Lung (tissue), 12 donors: Measurements from ENCODE around the gene PRDM10. TPM values are rescaled to one million over a fixed set of nuclear protein-coding genes. Genes with fewer than 3 reads are reported as not detected.
A peak's percentile ranks its signal among the peaks of the same experiment; 100 is the strongest.

Source experiments
- ATAC-seq: fragments of 200-7000 bp; cut with Tn5 transposase; one replicate; pipeline ENCODE4 v1.9.1; 2020; ENCODE audit warnings: moderate number of reproducible peaks; ENCODE audit not compliant: insufficient read depth, low FRiP score
- DNase-seq, 3 donors: peaks; one replicate each; pipeline ENCODE4 v3.0.0-alpha.2; 2013 to 2017
- H3K27ac ChIP-seq, 2 donors: one replicate each; pipeline ENCODE4 v1.5.1; 2013; ENCODE audit warnings: mild to moderate bottlenecking in 2 of 2, moderate library complexity in 2 of 2, control low read depth in 1 of 2, inconsistent platforms in 1 of 2, low read depth in 1 of 2, low read length in 1 of 2
- H3K27me3 ChIP-seq, 3 donors: one replicate each; pipeline ENCODE4 v1.5.1; 2013; ENCODE audit warnings: low read length in 2 of 3; ENCODE audit not compliant: control insufficient read depth in 3 of 3, insufficient read depth in 3 of 3
- H3K36me3 ChIP-seq, 4 donors: one replicate each; pipeline ENCODE4 v1.5.1; 2013; ENCODE audit warnings: low read length in 4 of 4, mild to moderate bottlenecking in 1 of 4, moderate library complexity in 1 of 4; ENCODE audit not compliant: control insufficient read depth in 4 of 4, insufficient read depth in 4 of 4
- H3K4me1 ChIP-seq, 5 donors: one replicate each; pipeline ENCODE4 v1.5.1; 2013; ENCODE audit warnings: low read length in 5 of 5, mild to moderate bottlenecking in 2 of 5, moderate library complexity in 1 of 5; ENCODE audit not compliant: control insufficient read depth in 5 of 5, insufficient read depth in 5 of 5
- H3K4me3 ChIP-seq: one replicate; pipeline ENCODE4 v1.5.1; 2013; ENCODE audit warnings: mild to moderate bottlenecking, control low read depth, moderate library complexity
- H3K9ac ChIP-seq, 2 donors: one replicate each; pipeline ENCODE4 v1.5.1; 2013; ENCODE audit warnings: low read length in 2 of 2, control low read depth in 1 of 2; ENCODE audit not compliant: insufficient read depth in 1 of 2
- H3K9me3 ChIP-seq, 4 donors: one replicate each; pipeline ENCODE4 v1.5.1; 2013; ENCODE audit warnings: low read length in 3 of 4, mild to moderate bottlenecking in 1 of 4, moderate library complexity in 1 of 4; ENCODE audit not compliant: control insufficient read depth in 4 of 4, insufficient read depth in 3 of 4
- CTCF ChIP-seq: IDR thresholded peaks from 2 replicates; pipeline ENCODE4 v1.5.1; 2012; ENCODE audit warnings: mild to moderate bottlenecking; ENCODE audit errors: control extremely low read depth, extremely low read depth
- WGBS, 2 donors: extraction: QIAGEN DNeasy Blood & Tissue Kit; methylation state at CpG; one replicate each; pipeline ENCODE4 v1.1.7; 2013; 5-methylcytosine and 5-hydroxymethylcytosine counted together
- polyA plus RNA-seq, 2 donors: library from polyadenylated mRNA; stranded (reverse); fragments of 200-250 nt; gene quantifications; one replicate each; pipeline ENCODE4 v1.2.1, GENCODE V29; 2013
- total RNA-seq, 2 donors: library from RNA; depleted of rRNA in 1 of 2; stranded (reverse); fragments of >200 nt in 1 of 2; gene quantifications; one replicate each; pipeline ENCODE4 v1.2.1, GENCODE V29; 2014 to 2021
- donor health status: control.
- donor health status: control.
- donor health status: Bipolar disorder and iron deficiency.
- donor health status: healthy.
- donor health status: DM: yes; HTN: yes; CAD: no.

PRDM10 gene
- total and polyA plus RNA-seq, 4 donors, result 2.3 to 19.0 (median 5.7) TPM

GRCh38 chr11:130002846-130003716 is 446 bp upstream of the PRDM10 start:
- H3K4me1 ChIP-seq, result peaks cover 0 to 18% (median 9%) of the 10 kb centered on the region in 5 donors
- no peak for TF ChIP-seq CTCF
- DNase-seq, result peak; percentile 96 to 99 (median 99)
- H3K27me3 ChIP-seq, result no peaks in the 10 kb centered on the region
- peak overlapping the region; percentile 84 to 99 for H3K9ac ChIP-seq
- H3K27ac ChIP-seq, result peak overlapping the region; percentile 99 to 100
- ATAC-seq, result peak; percentile 85
- H3K9me3 ChIP-seq, result peaks cover 0 to 2% (median 0%) of the 10 kb centered on the region in 4 donors
- H3K4me3 ChIP-seq, result peak overlapping the region; percentile 61
- 0% methylated on average over 65 of the region's 65 CpGs for WGBS, 2 donors
- H3K36me3 ChIP-seq, result no peaks in the 10 kb centered on the region

GRCh38 chr11:130001461-130002351 is 929 bp downstream of the PRDM10 start:
- no peaks in the 10 kb centered on the region for H3K9me3 ChIP-seq
- peak overlapping the region; percentile 84 to 86 for H3K9ac ChIP-seq
- peaks cover 0 to 20% (median 10%) of the 10 kb centered on the region in 5 donors for H3K4me1 ChIP-seq
- H3K27ac ChIP-seq, result peak overlapping the region; percentile 99 to 100
- WGBS, 2 donors, result 0 to 1% methylated on average over 62 to 90 of the region's 90 CpGs
- ATAC-seq, result peak; percentile 12
- H3K36me3 ChIP-seq, result peaks cover 0 to 1% (median 0%) of the 10 kb centered on the region in 4 donors
- peak overlapping the region; percentile 90 for H3K4me3 ChIP-seq
- no peaks in the 10 kb centered on the region for H3K27me3 ChIP-seq
- peak; percentile 41 to 60 (median 59) for DNase-seq
- TF ChIP-seq CTCF, result no peak

DNA sequence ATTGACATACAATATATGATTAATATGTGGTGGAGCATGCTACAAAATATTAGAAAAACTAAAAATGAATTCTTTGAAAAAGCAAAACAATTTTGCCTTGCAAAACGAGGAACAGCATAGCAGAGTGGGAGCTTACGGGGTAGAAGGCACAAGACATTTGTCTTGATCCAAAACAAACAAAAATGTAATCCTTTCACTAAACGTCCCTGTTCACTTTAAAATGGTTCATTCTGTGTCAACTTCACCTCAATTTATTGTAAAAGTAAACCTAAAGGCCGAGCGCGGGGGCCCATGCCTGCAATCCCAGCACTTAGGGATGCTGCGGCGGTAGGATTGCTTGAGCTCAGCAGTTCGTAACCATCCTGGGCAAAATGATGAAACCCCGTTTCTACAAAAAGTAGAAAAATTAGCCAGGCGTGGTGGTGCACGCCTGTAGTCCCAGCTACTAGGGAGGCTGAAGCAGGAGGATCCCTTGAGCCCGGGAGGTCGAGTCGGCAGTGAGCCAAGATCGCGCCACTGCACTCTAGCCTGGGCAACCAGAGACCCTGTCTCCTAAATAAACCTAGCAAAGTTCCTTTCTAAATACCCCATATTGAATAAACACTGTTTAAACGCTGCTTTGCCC is 2.0 kb downstream of the PRDM10 start:
- H3K27ac ChIP-seq, result no peak overlapping the region
- H3K4me3 ChIP-seq, result no peak overlapping the region
- peak overlapping the region in 1 of 2 donors; percentile 86 for H3K9ac ChIP-seq
- no peak for TF ChIP-seq CTCF
- no peaks in the 10 kb centered on the region for H3K27me3 ChIP-seq
- ATAC-seq (no peak), DNase-seq (no peak)
- WGBS, 2 donors, result 72 to 85% methylated on average over 18 of the region's 18 CpGs
- H3K9me3 ChIP-seq, result no peaks in the 10 kb centered on the region
- H3K36me3 ChIP-seq, result peaks cover 0 to 1% (median 0%) of the 10 kb centered on the region in 4 donors
- H3K4me1 ChIP-seq, result peaks cover 5 to 30% (median 14%) of the 10 kb centered on the region in 5 donors
